Measurements from ENCODE around the gene PDE4B.
"Not testable (repeated sequence)": the region's sequence is repeated elsewhere in the genome, so short reads cannot be mapped to it uniquely, and the experiment has no call there.

The PDE4B gene

GRCh38 chr1:65844821-65845534, 52.3 kb downstream of the PDE4B start:
- Histone ChIP-seq H2AFZ (ENCODE audit: low read depth, low read length) (no peak overlapping the region), H3K36me3 (replicated peaks; ENCODE audit: low read depth, low read length) (no peaks in the 10 kb centered on the region), H3K9ac (ENCODE audit: low read length) (no peak overlapping the region), H4K20me1 (ENCODE audit: insufficient read depth, low read length) (no peaks in the 10 kb centered on the region), H3K9me3 (ENCODE audit: insufficient read depth, low read length) (no peaks in the 10 kb centered on the region), H3K4me3 (ENCODE audit: low read length) (no peak overlapping the region), H3K4me2 (ENCODE audit: low read length) (no peak overlapping the region), H3K27me3 (ENCODE audit: low read depth, low read length) (no peaks in the 10 kb centered on the region), H3K4me1 (ENCODE audit: low read length) (no peaks in the 10 kb centered on the region), H3K27ac (ENCODE audit: low read length) (no peak overlapping the region), H3K79me2 (ENCODE audit: low read length) (no peaks in the 10 kb centered on the region)
- TF ChIP-seq CTCF (IDR thresholded peaks at IDR 0.05; ENCODE audit: low read depth, low read length) (no peak), EZH2phosphoT487 (IDR thresholded peaks at IDR 0.05; ENCODE audit: low read depth) (no peak)

DNA sequence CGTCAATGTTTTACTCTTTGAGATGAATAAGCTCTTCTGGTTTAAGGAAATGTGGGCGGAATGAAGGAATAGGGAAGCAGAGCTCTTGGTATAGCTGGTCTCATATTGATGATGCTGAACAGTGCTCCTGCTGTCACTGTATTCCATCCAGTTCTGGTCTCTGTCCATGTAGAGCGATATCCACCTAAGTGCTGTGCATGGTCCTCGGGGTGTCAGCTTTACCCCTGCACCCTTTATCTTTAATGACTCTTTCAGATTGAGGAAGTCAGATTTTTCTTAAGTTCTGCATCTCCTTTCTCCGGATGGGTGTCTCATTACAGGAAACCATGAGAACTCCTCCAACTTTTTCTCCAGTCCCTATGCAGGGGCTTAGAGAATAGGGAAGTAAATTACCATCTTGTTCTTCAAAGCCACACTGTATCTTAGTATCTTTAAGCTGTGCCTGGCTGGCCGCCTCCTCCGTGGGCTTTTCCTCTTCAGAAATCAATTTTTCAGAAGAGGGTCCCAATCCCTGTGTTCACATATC, 52.9 kb downstream of the PDE4B start:
- Histone ChIP-seq H3K4me1 (ENCODE audit: low read length) (no peaks in the 10 kb centered on the region), H3K9me3 (ENCODE audit: insufficient read depth, low read length) (no peaks in the 10 kb centered on the region), H3K4me2 (ENCODE audit: low read length) (no peak overlapping the region), H3K27me3 (ENCODE audit: low read depth, low read length) (no peaks in the 10 kb centered on the region), H3K79me2 (ENCODE audit: low read length) (no peaks in the 10 kb centered on the region), H3K27ac (ENCODE audit: low read length) (no peak overlapping the region), H3K9ac (ENCODE audit: low read length) (no peak overlapping the region), H2AFZ (ENCODE audit: low read depth, low read length) (no peak overlapping the region), H3K4me3 (ENCODE audit: low read length) (no peak overlapping the region), H3K36me3 (replicated peaks; ENCODE audit: low read depth, low read length) (no peaks in the 10 kb centered on the region), H4K20me1 (ENCODE audit: insufficient read depth, low read length) (no peaks in the 10 kb centered on the region)
- TF ChIP-seq CTCF (IDR thresholded peaks at IDR 0.05; ENCODE audit: low read depth, low read length), result no peak
- no peak for TF ChIP-seq EZH2phosphoT487 (IDR thresholded peaks at IDR 0.05; ENCODE audit: low read depth)

- no peak for TF ChIP-seq CTCF (IDR thresholded peaks at IDR 0.05; ENCODE audit: low read depth, low read length)
- no peaks in the 10 kb centered on the region for H3K79me2 ChIP-seq (ENCODE audit: low read length)
- no peak overlapping the region for H3K9ac ChIP-seq (ENCODE audit: low read length)
- H3K4me3 ChIP-seq (ENCODE audit: low read length), result no peak overlapping the region
- no peaks in the 10 kb centered on the region for H4K20me1 ChIP-seq (ENCODE audit: insufficient read depth, low read length)
- H3K27ac ChIP-seq (ENCODE audit: low read length), result no peak overlapping the region
- H3K36me3 ChIP-seq (replicated peaks; ENCODE audit: low read depth, low read length), result no peaks in the 10 kb centered on the region
- no peaks in the 10 kb centered on the region for H3K27me3 ChIP-seq (ENCODE audit: low read depth, low read length)
- H3K9me3 ChIP-seq (ENCODE audit: insufficient read depth, low read length), result no peaks in the 10 kb centered on the region
- no peak overlapping the region for H2AFZ ChIP-seq (ENCODE audit: low read depth, low read length)
- no peak overlapping the region for H3K4me2 ChIP-seq (ENCODE audit: low read length)
- no peaks in the 10 kb centered on the region for H3K4me1 ChIP-seq (ENCODE audit: low read length)
Observed at GRCh38 chr1:65846866-65847265, 54.2 kb downstream of the PDE4B start.

DNA sequence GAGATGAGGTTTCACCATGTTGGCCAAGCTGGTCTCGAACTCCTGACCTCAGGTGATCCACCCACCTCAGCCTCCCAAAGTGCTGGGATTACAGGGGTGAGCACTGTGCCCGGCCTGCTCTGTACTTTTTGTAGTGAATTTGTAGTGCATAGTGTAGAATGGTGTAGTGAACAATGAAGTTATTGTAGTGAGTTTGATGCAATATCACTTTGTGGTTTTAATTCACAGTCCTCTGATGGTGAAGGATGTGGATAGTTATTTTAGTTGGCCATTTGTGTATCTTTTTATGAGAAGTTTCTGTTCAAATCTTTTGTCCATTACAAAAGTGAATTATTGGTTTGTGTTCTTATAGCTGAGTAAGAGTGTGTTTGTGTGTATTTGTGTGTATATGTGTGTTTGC, 57.6 kb downstream of the PDE4B start:
- no peaks in the 10 kb centered on the region for H3K36me3 ChIP-seq (replicated peaks; ENCODE audit: low read depth, low read length)
- H4K20me1 ChIP-seq (ENCODE audit: insufficient read depth, low read length), result no peaks in the 10 kb centered on the region
- H3K9ac ChIP-seq (ENCODE audit: low read length), result no peak overlapping the region
- H3K27me3 ChIP-seq (ENCODE audit: low read depth, low read length), result no peaks in the 10 kb centered on the region
- H3K4me2 ChIP-seq (ENCODE audit: low read length), result no peak overlapping the region
- TF ChIP-seq CTCF (IDR thresholded peaks at IDR 0.05; ENCODE audit: low read depth, low read length), result no peak
- no peak for TF ChIP-seq EZH2phosphoT487 (IDR thresholded peaks at IDR 0.05; ENCODE audit: low read depth)
- H2AFZ ChIP-seq (ENCODE audit: low read depth, low read length), result no peak overlapping the region
- no peaks in the 10 kb centered on the region for H3K79me2 ChIP-seq (ENCODE audit: low read length)
- H3K4me3 ChIP-seq (ENCODE audit: low read length), result no peak overlapping the region
- no peak overlapping the region for H3K27ac ChIP-seq (ENCODE audit: low read length)
- no peaks in the 10 kb centered on the region for H3K4me1 ChIP-seq (ENCODE audit: low read length)
- no peaks in the 10 kb centered on the region for H3K9me3 ChIP-seq (ENCODE audit: insufficient read depth, low read length)

DNA sequence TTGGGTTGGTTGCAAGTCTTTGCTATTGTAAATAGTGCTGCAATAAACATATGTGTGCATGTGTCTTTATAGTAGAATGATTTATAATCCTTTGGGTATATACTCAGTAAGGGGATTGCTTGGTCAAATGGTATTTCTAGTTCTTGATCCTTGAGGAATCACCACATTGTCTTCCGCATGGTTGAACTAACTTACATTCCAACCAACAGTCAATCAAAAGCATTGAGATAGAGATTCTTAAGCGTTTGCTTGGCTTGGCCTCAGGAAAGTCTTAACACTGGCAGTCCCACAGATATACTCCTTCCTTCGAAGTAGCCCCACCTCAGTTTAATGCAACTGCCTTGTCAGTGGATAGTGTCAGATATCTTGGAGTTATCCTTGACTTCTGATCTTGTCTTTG, 63.9 kb downstream of the PDE4B start:
- not testable (repeated sequence) for H3K79me2 ChIP-seq (ENCODE audit: low read length); H3K9ac ChIP-seq (ENCODE audit: low read length); H2AFZ ChIP-seq (ENCODE audit: low read depth, low read length)

More for the DNA sequence above, 63.9 kb downstream of the PDE4B start:
- not testable (repeated sequence) for H3K4me1 ChIP-seq (ENCODE audit: low read length); H3K36me3 ChIP-seq (replicated peaks; ENCODE audit: low read depth, low read length); H3K9me3 ChIP-seq (ENCODE audit: insufficient read depth, low read length); H3K4me2 ChIP-seq (ENCODE audit: low read length); H3K27me3 ChIP-seq (ENCODE audit: low read depth, low read length); H3K4me3 ChIP-seq (ENCODE audit: low read length); H3K27ac ChIP-seq (ENCODE audit: low read length); H4K20me1 ChIP-seq (ENCODE audit: insufficient read depth, low read length)
